Gastroesophageal sphincter (tissue), 4 donors: ENCODE results near the gene NIP7. TPM values are rescaled to one million over a fixed set of nuclear protein-coding genes. Genes with fewer than 3 reads are reported as not detected.

ENCODE experiments used
- ATAC-seq: fragments of 150-250 bp; one replicate; pipeline ENCODE4 v1.9.1; 2016; ENCODE audit warnings: mild to moderate bottlenecking, moderate library complexity
- H3K27ac ChIP-seq, 4 donors: fragments of 200-600 bp; sonication (generic) in 3 of 4; 1 replicate in 3 of 4; 2 replicates in 1 of 4; pipeline ENCODE4 v1.5.1; 2016 to 2019
- H3K27me3 ChIP-seq: fragments of 200-600 bp; sonication (generic); one replicate; pipeline ENCODE4 v1.5.1; 2019
- H3K36me3 ChIP-seq, 2 donors: fragments of 200-600 bp; sonication (generic); one replicate each; pipeline ENCODE4 v1.5.1; 2019; ENCODE audit warnings: control low read depth in 1 of 2
- H3K4me1 ChIP-seq, 3 donors: fragments of 200-600 bp; sonication (generic); 1 replicate in 2 of 3; 2 replicates in 1 of 3; pipeline ENCODE4 v1.5.1; 2016 to 2019; ENCODE audit warnings: control low read depth in 2 of 3
- H3K4me3 ChIP-seq, 2 donors: fragments of 200-600 bp; sonication (generic); one replicate each; pipeline ENCODE4 v1.5.1; 2019; ENCODE audit warnings: mild to moderate bottlenecking in 1 of 2, moderate library complexity in 1 of 2
- H3K9me3 ChIP-seq, 3 donors: fragments of 200-600 bp; sonication (generic); one replicate each; pipeline ENCODE4 v1.5.1; 2017 to 2019; ENCODE audit warnings: control low read depth in 2 of 3
- EP300 ChIP-seq: sonication (generic); formaldehyde crosslinking; IDR thresholded peaks from one replicate; pipeline ENCODE4 v1.6.1; 2017; ENCODE audit warnings: antibody characterized with exemption, mild to moderate bottlenecking
- POLR2A ChIP-seq, 2 donors: fragments of 450-650 bp; IDR thresholded peaks; one replicate each; pipeline ENCODE4 v1.6.1; 2017; ENCODE audit warnings: antibody characterized with exemption in 2 of 2, mild to moderate bottlenecking in 2 of 2, moderate library complexity in 1 of 2
- POLR2AphosphoS5 ChIP-seq: sonication (generic); formaldehyde crosslinking; IDR thresholded peaks from one replicate; pipeline ENCODE4 v1.6.1; 2017; ENCODE audit warnings: antibody characterized with exemption
- WGBS, 2 donors: methylation state at CpG; one replicate each; pipeline ENCODE4 v1.1.5; 2018; ENCODE audit warnings: low coverage in 1 of 2; 5-methylcytosine and 5-hydroxymethylcytosine counted together
- total RNA-seq, 4 donors: library from RNA; depleted of rRNA; stranded (reverse); fragments of >200 nt; gene quantifications; one replicate each; pipeline ENCODE4 v1.1.0, GENCODE V29; 2016
- TF ChIP-seq, protein P1 (sequence below), 4 experiments: fragments of 200-600 bp in 2 of 4; fragments of 450-650 bp in 2 of 4; sonication (generic) in 1 of 4; IDR thresholded peaks; one replicate each; pipeline ENCODE4 v1.5.1; 2017 to 2019; ENCODE audit warnings: antibody characterized with exemption in 4 of 4, mild to moderate bottlenecking in 2 of 4, moderate library complexity in 2 of 4

Gene NIP7
- total RNA-seq, 4 donors from 2014 or later = 7.5 to 18.9 (median 15.0) TPM

DNA sequence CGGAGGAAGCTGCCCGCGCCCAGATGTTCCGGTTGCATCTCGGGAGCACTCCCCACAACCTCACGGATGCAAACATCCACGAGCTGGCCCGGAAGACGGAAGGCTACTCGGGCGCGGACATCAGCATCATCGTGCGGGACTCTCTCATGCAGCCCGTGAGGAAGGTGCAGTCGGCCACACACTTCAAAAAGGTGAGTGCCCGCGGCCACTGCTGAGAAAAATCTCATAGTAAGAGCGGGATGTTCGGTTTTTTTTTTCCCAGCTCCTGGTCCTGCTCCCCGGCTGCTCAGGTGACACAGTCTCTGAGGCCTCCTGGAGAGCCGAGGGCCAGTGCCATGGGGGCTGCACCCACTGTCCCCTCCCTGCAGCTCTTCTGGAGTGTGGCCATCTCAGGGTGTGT lies 18.5 kb upstream of the NIP7 start:
- peaks cover 0 to 100% of the 10 kb centered on the region in 2 donors for H3K36me3 ChIP-seq
- no peak for TF ChIP-seq POLR2A (IDR thresholded peaks at IDR 0.05)
- no peaks in the 10 kb centered on the region for H3K9me3 ChIP-seq
- H3K27me3 ChIP-seq = no peaks in the 10 kb centered on the region
- no peak for ATAC-seq
- H3K4me1 ChIP-seq = peaks cover 0 to 18% (median 0%) of the 10 kb centered on the region in 3 donors
- H3K4me3 ChIP-seq = no peak overlapping the region
- H3K27ac ChIP-seq = no peak overlapping the region
- 89% methylated on average over 17 of the region's 22 CpGs; no CpG with 5 or more reads in 1 of the 2 donors for WGBS, 2 donors

DNA sequence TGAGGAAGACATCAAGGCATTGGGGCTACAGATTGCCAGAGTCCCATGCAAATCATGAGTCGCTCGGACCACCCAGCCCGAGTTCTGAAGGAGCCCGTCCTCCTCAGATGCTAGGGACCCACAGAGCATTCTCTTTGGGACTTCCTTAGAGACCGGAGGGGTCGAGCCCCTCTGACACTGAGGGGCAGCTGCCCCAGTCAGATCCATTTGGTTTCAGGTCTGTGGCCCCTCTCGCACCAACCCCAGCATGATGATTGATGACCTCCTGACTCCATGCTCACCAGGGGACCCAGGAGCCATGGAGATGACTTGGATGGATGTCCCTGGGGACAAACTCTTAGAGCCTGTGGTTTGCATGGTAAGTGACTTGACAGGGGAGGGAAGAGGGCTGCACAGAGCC lies 17.2 kb upstream of the NIP7 start:
- Histone ChIP-seq H3K36me3 (peaks cover 0 to 100% of the 10 kb centered on the region in 2 donors), H3K27ac (no peak overlapping the region), H3K4me1 (peaks cover 0 to 31% (median 2%) of the 10 kb centered on the region in 3 donors), H3K27me3 (no peaks in the 10 kb centered on the region), H3K9me3 (no peaks in the 10 kb centered on the region), H3K4me3 (no peak overlapping the region)
- no peak for ATAC-seq
- WGBS, 2 donors = 77 to 81% methylated on average over 3 to 4 of the region's 7 CpGs
- TF ChIP-seq POLR2A (IDR thresholded peaks at IDR 0.05) = no peak
- TF ChIP-seq, protein P1, sequence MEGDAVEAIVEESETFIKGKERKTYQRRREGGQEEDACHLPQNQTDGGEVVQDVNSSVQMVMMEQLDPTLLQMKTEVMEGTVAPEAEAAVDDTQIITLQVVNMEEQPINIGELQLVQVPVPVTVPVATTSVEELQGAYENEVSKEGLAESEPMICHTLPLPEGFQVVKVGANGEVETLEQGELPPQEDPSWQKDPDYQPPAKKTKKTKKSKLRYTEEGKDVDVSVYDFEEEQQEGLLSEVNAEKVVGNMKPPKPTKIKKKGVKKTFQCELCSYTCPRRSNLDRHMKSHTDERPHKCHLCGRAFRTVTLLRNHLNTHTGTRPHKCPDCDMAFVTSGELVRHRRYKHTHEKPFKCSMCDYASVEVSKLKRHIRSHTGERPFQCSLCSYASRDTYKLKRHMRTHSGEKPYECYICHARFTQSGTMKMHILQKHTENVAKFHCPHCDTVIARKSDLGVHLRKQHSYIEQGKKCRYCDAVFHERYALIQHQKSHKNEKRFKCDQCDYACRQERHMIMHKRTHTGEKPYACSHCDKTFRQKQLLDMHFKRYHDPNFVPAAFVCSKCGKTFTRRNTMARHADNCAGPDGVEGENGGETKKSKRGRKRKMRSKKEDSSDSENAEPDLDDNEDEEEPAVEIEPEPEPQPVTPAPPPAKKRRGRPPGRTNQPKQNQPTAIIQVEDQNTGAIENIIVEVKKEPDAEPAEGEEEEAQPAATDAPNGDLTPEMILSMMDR (IDR thresholded peaks at IDR 0.05) = no peak
- TF ChIP-seq EP300 = no peak
- no peak for TF ChIP-seq POLR2AphosphoS5

DNA sequence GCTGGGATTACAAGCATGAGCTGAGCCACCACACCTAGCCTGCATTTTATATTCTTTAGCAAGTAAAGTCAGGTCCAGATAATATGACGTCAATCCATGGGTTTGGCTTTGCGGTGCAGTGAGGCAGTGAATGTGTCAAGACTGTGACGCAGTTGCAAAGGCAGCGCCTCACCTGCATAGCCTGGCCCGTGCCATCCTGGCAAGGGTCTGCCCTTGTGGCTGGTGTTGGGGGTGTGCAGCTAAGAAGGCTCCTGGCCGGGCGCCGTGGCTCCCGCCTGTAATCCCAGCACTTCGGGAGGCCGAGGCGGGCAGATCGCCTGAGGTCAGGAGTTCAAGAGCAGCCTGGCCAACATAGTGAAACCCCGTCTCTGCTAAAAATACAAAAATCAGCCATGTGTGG lies 16.2 kb upstream of the NIP7 start:
- 40 to 60% methylated on average over 1 of the region's 14 CpGs for WGBS, 2 donors
- Histone ChIP-seq H3K27ac (no peak overlapping the region), H3K4me1 (peaks cover 0 to 42% (median 4%) of the 10 kb centered on the region in 3 donors), H3K27me3 (no peaks in the 10 kb centered on the region), H3K4me3 (no peak overlapping the region), H3K36me3 (peaks cover 0 to 96% of the 10 kb centered on the region in 2 donors), H3K9me3 (no peaks in the 10 kb centered on the region)
- no peak for ATAC-seq
- TF ChIP-seq POLR2AphosphoS5 (no peak), EP300 (no peak), POLR2A (IDR thresholded peaks at IDR 0.05) (no peak)
- TF ChIP-seq, protein P1 (IDR thresholded peaks at IDR 0.05) = no peak

DNA sequence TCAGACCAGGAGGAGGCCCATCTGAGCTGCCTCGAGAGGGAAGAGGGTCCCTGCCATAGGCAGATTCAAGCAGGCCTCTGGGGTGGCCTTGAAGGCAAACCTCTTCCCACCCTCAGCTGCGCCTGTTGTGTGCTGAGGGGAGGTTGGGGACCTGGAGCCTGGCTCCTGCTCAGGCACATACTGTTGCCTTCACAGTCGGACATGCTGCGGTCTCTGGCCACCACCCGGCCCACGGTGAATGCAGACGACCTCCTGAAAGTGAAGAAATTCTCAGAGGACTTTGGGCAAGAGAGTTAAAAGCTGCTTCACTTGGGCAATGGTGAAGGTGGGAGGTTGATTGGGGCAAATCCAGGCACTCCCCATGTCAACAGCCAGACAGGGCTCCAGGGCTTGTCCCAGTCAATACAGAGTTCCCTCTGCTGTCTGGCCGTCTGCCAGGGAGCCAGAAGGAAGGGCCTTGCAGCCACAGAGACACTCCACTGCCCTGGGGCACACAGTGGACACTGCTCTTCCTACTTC lies 15.5 kb upstream of the NIP7 start:
- WGBS, 2 donors = 31 to 73% methylated on average over 2 of the region's 8 CpGs

DNA sequence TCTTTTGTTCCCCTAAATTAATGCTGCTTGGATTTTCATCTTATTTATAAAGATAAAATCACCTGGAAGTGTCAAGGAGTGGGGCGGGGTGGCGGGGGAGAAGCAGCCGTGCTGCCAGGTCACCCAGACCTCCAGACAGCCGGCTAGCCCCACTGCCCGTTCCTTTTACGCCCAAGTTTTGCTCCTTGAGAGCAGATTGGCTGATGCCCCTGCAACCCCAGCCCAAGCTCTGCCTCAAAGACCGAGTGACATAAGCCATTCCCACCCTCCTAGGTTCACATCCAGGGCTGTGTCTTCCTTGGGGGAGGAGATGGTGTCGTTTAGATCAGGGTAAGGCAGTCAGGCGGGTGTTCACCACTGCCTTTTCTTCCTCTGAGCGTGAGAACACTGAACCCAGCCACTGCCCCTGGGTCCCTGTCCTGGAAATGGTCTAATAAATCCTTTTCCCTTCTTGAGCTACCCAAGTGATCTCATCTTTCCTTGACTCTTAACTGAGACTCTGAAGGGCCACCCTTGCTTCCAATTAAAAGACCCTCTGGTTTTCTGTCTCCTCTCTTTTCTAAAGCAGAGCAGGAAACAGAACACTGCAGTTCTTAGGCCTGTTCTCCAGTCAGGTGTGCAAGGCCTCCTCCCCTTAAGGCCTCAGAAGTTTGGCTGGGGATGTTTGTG lies 14.9 kb upstream of the NIP7 start:
- H3K27ac ChIP-seq = no peak overlapping the region
- H3K4me1 ChIP-seq = peaks cover 0 to 55% (median 8%) of the 10 kb centered on the region in 3 donors
- H3K27me3 ChIP-seq = no peaks in the 10 kb centered on the region
- H3K9me3 ChIP-seq = no peaks in the 10 kb centered on the region
- H3K4me3 ChIP-seq = no peak overlapping the region
- WGBS, 2 donors = 81% methylated on average over 7 to 9 of the region's 10 CpGs
- TF ChIP-seq EP300 (no peak), POLR2AphosphoS5 (no peak), POLR2A (IDR thresholded peaks at IDR 0.05) (no peak)
- TF ChIP-seq, protein P1 (IDR thresholded peaks at IDR 0.05) = no peak
- H3K36me3 ChIP-seq = peaks cover 0 to 86% of the 10 kb centered on the region in 2 donors
- ATAC-seq = no peak

More for the DNA sequence above, 15.5 kb upstream of the NIP7 start:
- Histone ChIP-seq H3K9me3 (no peaks in the 10 kb centered on the region), H3K4me1 (peaks cover 0 to 48% (median 4%) of the 10 kb centered on the region in 3 donors), H3K4me3 (no peak overlapping the region), H3K27ac (peak overlapping the region in 1 of 4 donors; percentile 6), H3K36me3 (peaks cover 0 to 92% of the 10 kb centered on the region in 2 donors), H3K27me3 (no peaks in the 10 kb centered on the region)
- ATAC-seq = no peak
- no peak for TF ChIP-seq POLR2A (IDR thresholded peaks at IDR 0.05)
- TF ChIP-seq, protein P1 (IDR thresholded peaks at IDR 0.05) = no peak
- no peak for TF ChIP-seq EP300
- TF ChIP-seq POLR2AphosphoS5 = no peak
